OCI-LY3 (cell line): Measurements from ENCODE around the gene GTF3C5.
"Not testable (repeated sequence)": the region's sequence is repeated elsewhere in the genome, so short reads cannot be mapped to it uniquely, and the experiment has no call there.

Source experiments
- H2AFZ ChIP-seq: fragments of 200-600, 300-600 bp; shearing (Covaris generic); 2 replicates; pipeline ENCODE4 v1.6.0; 2014; ENCODE audit warnings: antibody characterized with exemption, low read depth, low read length
- H3K27ac ChIP-seq: fragments of 200-600, 300-600 bp; sonication (generic); 2 replicates; pipeline ENCODE4 v1.5.1; 2014; ENCODE audit warnings: mild to moderate bottlenecking, low read length, moderate library complexity, mixed read lengths
- H3K27me3 ChIP-seq: fragments of 200-600, 300-600 bp; sonication (generic); 2 replicates; pipeline ENCODE4 v1.6.1; 2014; ENCODE audit warnings: low read depth, low read length, mixed read lengths
- H3K36me3 ChIP-seq: fragments of 200-600, 300-600 bp; sonication (generic); replicated peaks from 2 replicates; pipeline ENCODE3; 2014; ENCODE audit warnings: low read depth, low read length, mixed read lengths
- H3K4me1 ChIP-seq: fragments of 300-600, 200-600 bp; sonication (generic); 2 replicates; pipeline ENCODE4 v1.6.1; 2014; ENCODE audit warnings: low read length, mixed read lengths
- H3K4me2 ChIP-seq: fragments of 200-600, 300-600 bp; sonication (generic); 2 replicates; pipeline ENCODE4 v1.6.1; 2014; ENCODE audit warnings: low read length, mixed read lengths
- H3K4me3 ChIP-seq: fragments of 300-600, 200-600 bp; sonication (generic); 2 replicates; pipeline ENCODE4 v1.5.1; 2014; ENCODE audit warnings: antibody characterized with exemption, mild to moderate bottlenecking, low read length, moderate library complexity
- H3K79me2 ChIP-seq: fragments of 300-600, 200-600 bp; shearing (Covaris generic); 2 replicates; pipeline ENCODE4 v1.6.1; 2014; ENCODE audit warnings: mild to moderate bottlenecking, low read length, mixed read lengths
- H3K9ac ChIP-seq: fragments of 300-600, 200-600 bp; shearing (Covaris generic); 2 replicates; pipeline ENCODE4 v1.6.0; 2014; ENCODE audit warnings: mild to moderate bottlenecking, low read length, moderate library complexity
- H3K9me3 ChIP-seq: fragments of 200-600, 300-600 bp; shearing (Covaris generic); 2 replicates; pipeline ENCODE4 v1.6.1; 2014; ENCODE audit warnings: low read length, mixed read lengths; ENCODE audit not compliant: insufficient read depth
- H4K20me1 ChIP-seq: fragments of 200-600, 300-600 bp; sonication (generic); 2 replicates; pipeline ENCODE4 v1.6.1; 2016; ENCODE audit warnings: low read length, mixed read lengths; ENCODE audit not compliant: insufficient read depth
- EZH2phosphoT487 ChIP-seq: fragments of 200-600 bp; shearing (Covaris generic); IDR thresholded peaks from 2 replicates; pipeline ENCODE4 v1.6.1; 2018; ENCODE audit warnings: antibody characterized with exemption, mixed run types, low read depth
- TF ChIP-seq, protein P1 (sequence below): fragments of 200-600, 300-600 bp; sonication (generic); IDR thresholded peaks from 2 replicates; pipeline ENCODE4 v1.5.1; 2014; ENCODE audit warnings: antibody characterized with exemption, low read length, low read depth

GTF3C5 gene

DNA sequence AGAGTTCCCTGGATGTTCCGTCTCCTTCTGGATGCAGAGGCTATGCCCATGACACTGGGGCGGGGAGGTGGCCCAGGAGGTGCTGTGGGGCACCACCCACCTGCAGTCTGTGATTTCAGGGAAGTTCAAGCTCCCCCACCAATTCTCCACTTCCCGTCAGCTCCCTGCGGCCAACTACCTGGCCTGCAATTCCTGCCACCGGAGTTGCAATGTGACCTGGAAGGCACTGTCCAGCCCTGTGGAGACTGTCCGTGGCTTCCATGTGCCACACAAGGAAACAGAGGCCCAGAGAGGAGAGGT is 35.7 kb upstream of the GTF3C5 start:
- no peak overlapping the region for H3K4me3 ChIP-seq
- H3K27me3 ChIP-seq, result peaks cover 68% of the 10 kb centered on the region

DNA sequence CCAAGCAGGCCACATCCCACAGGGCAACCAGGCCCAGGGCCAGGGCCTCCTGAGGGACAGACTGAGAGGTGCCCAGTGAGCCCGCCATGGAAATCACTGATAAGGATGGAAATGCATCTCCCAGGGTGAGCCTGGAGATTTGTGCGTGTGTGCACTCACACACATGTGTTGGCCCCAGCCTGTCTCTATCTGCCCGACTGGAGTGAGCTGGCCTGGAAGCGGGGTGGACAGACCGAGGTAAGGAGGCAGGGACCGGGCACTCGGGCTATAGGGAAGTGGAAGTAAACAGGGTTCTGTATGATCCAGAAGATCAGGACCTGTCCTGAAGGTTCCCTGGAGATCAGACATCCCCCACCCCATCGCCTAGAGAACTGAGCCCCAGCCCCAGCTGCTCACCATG is 34.9 kb upstream of the GTF3C5 start:
- Histone ChIP-seq H3K9ac (no peak overlapping the region), H3K27ac (no peak overlapping the region), H3K4me3 (no peak overlapping the region), H3K27me3 (peaks cover 71% of the 10 kb centered on the region), H3K36me3 (no peaks in the 10 kb centered on the region), H3K79me2 (no peaks in the 10 kb centered on the region), H3K9me3 (no peaks in the 10 kb centered on the region), H3K4me2 (no peak overlapping the region), H4K20me1 (no peaks in the 10 kb centered on the region), H2AFZ (no peak overlapping the region), H3K4me1 (no peaks in the 10 kb centered on the region)
- no peak for TF ChIP-seq EZH2phosphoT487
- TF ChIP-seq, protein P1, sequence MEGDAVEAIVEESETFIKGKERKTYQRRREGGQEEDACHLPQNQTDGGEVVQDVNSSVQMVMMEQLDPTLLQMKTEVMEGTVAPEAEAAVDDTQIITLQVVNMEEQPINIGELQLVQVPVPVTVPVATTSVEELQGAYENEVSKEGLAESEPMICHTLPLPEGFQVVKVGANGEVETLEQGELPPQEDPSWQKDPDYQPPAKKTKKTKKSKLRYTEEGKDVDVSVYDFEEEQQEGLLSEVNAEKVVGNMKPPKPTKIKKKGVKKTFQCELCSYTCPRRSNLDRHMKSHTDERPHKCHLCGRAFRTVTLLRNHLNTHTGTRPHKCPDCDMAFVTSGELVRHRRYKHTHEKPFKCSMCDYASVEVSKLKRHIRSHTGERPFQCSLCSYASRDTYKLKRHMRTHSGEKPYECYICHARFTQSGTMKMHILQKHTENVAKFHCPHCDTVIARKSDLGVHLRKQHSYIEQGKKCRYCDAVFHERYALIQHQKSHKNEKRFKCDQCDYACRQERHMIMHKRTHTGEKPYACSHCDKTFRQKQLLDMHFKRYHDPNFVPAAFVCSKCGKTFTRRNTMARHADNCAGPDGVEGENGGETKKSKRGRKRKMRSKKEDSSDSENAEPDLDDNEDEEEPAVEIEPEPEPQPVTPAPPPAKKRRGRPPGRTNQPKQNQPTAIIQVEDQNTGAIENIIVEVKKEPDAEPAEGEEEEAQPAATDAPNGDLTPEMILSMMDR, result no peak

More for the DNA sequence above, 35.7 kb upstream of the GTF3C5 start:
- H3K4me1 ChIP-seq, result no peaks in the 10 kb centered on the region
- no peak overlapping the region for H3K9ac ChIP-seq
- H3K9me3 ChIP-seq, result no peaks in the 10 kb centered on the region
- no peak overlapping the region for H2AFZ ChIP-seq
- H3K79me2 ChIP-seq, result no peaks in the 10 kb centered on the region
- TF ChIP-seq EZH2phosphoT487, result no peak
- TF ChIP-seq, protein P1, result no peak
- no peaks in the 10 kb centered on the region for H4K20me1 ChIP-seq
- no peak overlapping the region for H3K4me2 ChIP-seq
- H3K27ac ChIP-seq, result no peak overlapping the region
- no peaks in the 10 kb centered on the region for H3K36me3 ChIP-seq

DNA sequence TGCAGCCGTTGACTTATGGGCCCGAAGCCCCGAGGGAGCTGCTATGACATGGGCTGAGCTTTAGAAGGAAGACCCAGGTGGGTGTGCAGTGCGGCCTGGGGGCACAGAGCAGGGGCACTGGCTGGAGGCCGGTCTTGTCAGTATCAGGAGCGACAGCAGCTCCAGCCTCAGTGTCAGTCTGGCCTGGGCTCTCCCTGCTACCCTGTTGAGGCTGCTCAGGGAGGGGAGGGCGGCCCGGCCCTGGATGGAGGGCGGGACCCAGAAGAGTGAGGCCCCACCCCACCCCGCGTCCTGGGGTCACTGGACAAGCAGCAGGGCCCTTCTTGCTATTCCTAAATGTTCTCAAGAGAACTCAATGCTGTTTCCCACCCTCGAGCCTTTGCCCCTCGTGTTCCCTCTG is 34.3 kb upstream of the GTF3C5 start:
- Histone ChIP-seq H3K4me3 (no peak overlapping the region), H3K4me2 (no peak overlapping the region), H3K27me3 (peaks cover 66% of the 10 kb centered on the region), H3K27ac (no peak overlapping the region), H3K79me2 (no peaks in the 10 kb centered on the region), H3K9me3 (no peaks in the 10 kb centered on the region), H3K4me1 (no peaks in the 10 kb centered on the region), H3K36me3 (no peaks in the 10 kb centered on the region), H4K20me1 (no peaks in the 10 kb centered on the region), H3K9ac (no peak overlapping the region), H2AFZ (no peak overlapping the region)
- no peak for TF ChIP-seq EZH2phosphoT487
- TF ChIP-seq, protein P1, result no peak

DNA sequence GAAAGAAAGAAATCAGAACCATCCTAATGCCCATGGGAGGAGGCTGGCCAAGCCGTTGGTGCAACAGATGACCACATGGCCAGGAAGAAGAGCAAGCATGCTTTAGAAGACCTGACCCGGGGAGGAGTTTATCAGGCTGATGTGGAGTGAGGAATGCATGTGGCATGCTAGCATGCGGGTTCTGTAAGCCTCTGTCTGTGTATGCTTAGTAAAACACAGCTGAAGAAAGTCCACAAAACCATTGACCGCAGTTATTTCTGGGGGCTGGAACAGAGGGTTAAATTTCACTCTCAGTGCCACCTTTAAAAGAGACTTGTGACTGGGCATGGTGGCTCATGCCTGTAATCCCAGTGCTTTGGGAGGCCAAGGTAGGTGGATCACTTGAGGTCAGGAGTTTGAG is 33.2 kb upstream of the GTF3C5 start:
- H3K9me3 ChIP-seq, result no peaks in the 10 kb centered on the region
- H3K4me1 ChIP-seq, result no peaks in the 10 kb centered on the region
- no peaks in the 10 kb centered on the region for H3K36me3 ChIP-seq
- no peak overlapping the region for H3K4me2 ChIP-seq
- no peak overlapping the region for H2AFZ ChIP-seq
- H3K4me3 ChIP-seq, result no peak overlapping the region
- TF ChIP-seq, protein P1, result no peak
- TF ChIP-seq EZH2phosphoT487, result no peak
- no peaks in the 10 kb centered on the region for H3K79me2 ChIP-seq
- H4K20me1 ChIP-seq, result no peaks in the 10 kb centered on the region
- peaks cover 61% of the 10 kb centered on the region for H3K27me3 ChIP-seq
- no peak overlapping the region for H3K9ac ChIP-seq
- H3K27ac ChIP-seq, result no peak overlapping the region

DNA sequence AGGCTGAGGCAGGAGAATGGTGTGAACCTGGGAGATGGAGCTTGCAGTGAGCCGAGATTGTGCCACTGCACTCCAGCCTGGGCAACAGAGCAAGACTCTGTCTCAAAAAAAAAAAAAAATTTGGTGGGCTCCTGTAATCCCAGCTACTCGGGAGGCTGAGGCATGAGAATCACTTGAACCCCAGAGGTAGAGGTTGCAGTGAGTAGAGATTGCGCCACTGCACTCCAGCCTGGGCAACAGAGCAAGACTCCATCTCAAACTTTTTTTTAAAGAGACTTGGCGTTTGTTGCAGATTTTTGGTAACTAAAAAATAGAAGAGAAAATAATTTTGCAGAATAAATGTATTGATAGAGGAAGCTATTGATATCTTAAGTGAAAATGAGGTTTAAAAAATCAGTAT is 32.6 kb upstream of the GTF3C5 start:
- H4K20me1 ChIP-seq, result not testable (repeated sequence)
- peaks cover 62% of the 10 kb centered on the region for H3K27me3 ChIP-seq

More for the DNA sequence above, 32.6 kb upstream of the GTF3C5 start:
- not testable (repeated sequence) for H3K4me1 ChIP-seq, H3K27ac ChIP-seq, H3K4me3 ChIP-seq, H3K9me3 ChIP-seq, H3K9ac ChIP-seq, H2AFZ ChIP-seq, H3K79me2 ChIP-seq, H3K4me2 ChIP-seq, H3K36me3 ChIP-seq
